ENCODE measurements around the gene ADK. TPM values are rescaled to one million over a fixed set of nuclear protein-coding genes. Genes with fewer than 3 reads are reported as not detected.
"Not testable (repeated sequence)": the region's sequence is repeated elsewhere in the genome, so short reads cannot be mapped to it uniquely, and the experiment has no call there.

ADK gene
- total RNA-seq, 1 donor from 2014 or later, result 8.4 TPM

GRCh38 chr10:74419958-74420375 lies 268.9 kb downstream of the ADK start:
- DNase-seq (ENCODE audit: low spot score), result peak; percentile 11

- DNase-seq (ENCODE audit: low spot score), result no peak
These were observed 273.5 kb downstream of the ADK start for GRCh38 chr10:74424565-74424964.

GRCh38 chr10:74425456-74426001 lies 274.5 kb downstream of the ADK start:
- no peak for DNase-seq (ENCODE audit: low spot score)

- no peak for DNase-seq (ENCODE audit: low spot score)
These were observed 280.8 kb downstream of the ADK start for GRCh38 chr10:74431816-74432215.

GRCh38 chr10:74432841-74433594 lies 282.0 kb downstream of the ADK start:
- DNase-seq (ENCODE audit: low spot score), result peak; percentile 60

GRCh38 chr10:74433595-74433956 lies 282.6 kb downstream of the ADK start:
- no peak for DNase-seq (ENCODE audit: low spot score)

GRCh38 chr10:74433993-74434392 lies 283.0 kb downstream of the ADK start:
- no peak for DNase-seq (ENCODE audit: low spot score)

GRCh38 chr10:74434547-74434946 lies 283.5 kb downstream of the ADK start:
- no peak for DNase-seq (ENCODE audit: low spot score)

GRCh38 chr10:74436523-74437170 lies 285.6 kb downstream of the ADK start:
- no peak for DNase-seq (ENCODE audit: low spot score)

GRCh38 chr10:74437822-74438221 lies 286.8 kb downstream of the ADK start:
- DNase-seq (ENCODE audit: low spot score), result no peak

GRCh38 chr10:74439213-74439612 lies 288.2 kb downstream of the ADK start:
- DNase-seq (ENCODE audit: low spot score), result peak; percentile 80

GRCh38 chr10:74445493-74445892 lies 294.5 kb downstream of the ADK start:
- no peak for DNase-seq (ENCODE audit: low spot score)

- no peak for DNase-seq (ENCODE audit: low spot score)
These were observed 299.6 kb downstream of the ADK start for GRCh38 chr10:74450602-74451001.

- DNase-seq (ENCODE audit: low spot score), result no peak
These were observed 300.3 kb downstream of the ADK start for GRCh38 chr10:74451127-74451829.

GRCh38 chr10:74453169-74453568 lies 302.1 kb downstream of the ADK start:
- DNase-seq (ENCODE audit: low spot score), result no peak

- not testable (repeated sequence) for DNase-seq (ENCODE audit: low spot score)
These were observed 306.5 kb downstream of the ADK start for GRCh38 chr10:74457478-74457877.

- peak; percentile 6 for DNase-seq (ENCODE audit: low spot score)
These were observed 309.8 kb downstream of the ADK start for GRCh38 chr10:74460812-74461211.

GRCh38 chr10:74474022-74474713 lies 323.1 kb downstream of the ADK start:
- no peak for DNase-seq (ENCODE audit: low spot score)

- DNase-seq (ENCODE audit: low spot score), result not testable (repeated sequence)
These were observed 325.2 kb downstream of the ADK start for GRCh38 chr10:74476162-74476706.

- DNase-seq (ENCODE audit: low spot score), result no peak
These were observed 329.8 kb downstream of the ADK start for GRCh38 chr10:74480778-74481177.

GRCh38 chr10:74483356-74483755 lies 332.3 kb downstream of the ADK start:
- DNase-seq (ENCODE audit: low spot score), result no peak

All from umbilical cord (tissue), 2 donors.